Heart left ventricle (tissue), 13 donors: Measurements from ENCODE around the gene TUT1.

ENCODE experiments used
- POLR2A ChIP-seq, 2 donors: fragments of 450-650 bp; IDR thresholded peaks; one replicate each; pipeline ENCODE4 v1.6.1; 2017; ENCODE audit warnings: antibody characterized with exemption in 2 of 2, mild to moderate bottlenecking in 2 of 2, moderate library complexity in 2 of 2
- TF ChIP-seq, protein P1 (sequence below), 12 donors: fragments of 200-600 bp; sonication (generic) in 4 of 12; IDR thresholded peaks; one replicate each; pipeline versions ENCODE4 v1.5.0 to v1.8.0; 2018 to 2022; ENCODE audit warnings: antibody characterized with exemption in 12 of 12, mild to moderate bottlenecking in 5 of 12
- donor health status: ischemic (EF 13 %, LVEDD 7.1; RV severe dilation, severe dysfunction).
- donor health status: DM: no; HTN: yes; CAD: no.
- donor health status: DM: no; HTN: no; CAD: no.
- donor health status: ischemic (EF 25% LVEDD 6.9; RV normal size, moderate dysfunction).
- donor health status: ischemic (EF 25% LVEDD 5.7; RV mildly dilated, moderate dysfunction).
- donor health status: ischemic (EF 35%, LVEDD 5.7; RV mildly dilated, moderate dysfunction).
- donor health status: nonischemic (EF 11% LVEDD 7.7; RV severe dilation, severe dysfunction).
- donor health status: DM: yes; HTN: yes; CAD: no.
- donor health status: PGD.
- donor health status: ischemic (EF 29% LVEDD 5.4; RV normal size, mild dysfunction).
- donor health status: nonischemic (EF 23%, LVEDD 6.1; RV moderate dilation, normal function).

DNA sequence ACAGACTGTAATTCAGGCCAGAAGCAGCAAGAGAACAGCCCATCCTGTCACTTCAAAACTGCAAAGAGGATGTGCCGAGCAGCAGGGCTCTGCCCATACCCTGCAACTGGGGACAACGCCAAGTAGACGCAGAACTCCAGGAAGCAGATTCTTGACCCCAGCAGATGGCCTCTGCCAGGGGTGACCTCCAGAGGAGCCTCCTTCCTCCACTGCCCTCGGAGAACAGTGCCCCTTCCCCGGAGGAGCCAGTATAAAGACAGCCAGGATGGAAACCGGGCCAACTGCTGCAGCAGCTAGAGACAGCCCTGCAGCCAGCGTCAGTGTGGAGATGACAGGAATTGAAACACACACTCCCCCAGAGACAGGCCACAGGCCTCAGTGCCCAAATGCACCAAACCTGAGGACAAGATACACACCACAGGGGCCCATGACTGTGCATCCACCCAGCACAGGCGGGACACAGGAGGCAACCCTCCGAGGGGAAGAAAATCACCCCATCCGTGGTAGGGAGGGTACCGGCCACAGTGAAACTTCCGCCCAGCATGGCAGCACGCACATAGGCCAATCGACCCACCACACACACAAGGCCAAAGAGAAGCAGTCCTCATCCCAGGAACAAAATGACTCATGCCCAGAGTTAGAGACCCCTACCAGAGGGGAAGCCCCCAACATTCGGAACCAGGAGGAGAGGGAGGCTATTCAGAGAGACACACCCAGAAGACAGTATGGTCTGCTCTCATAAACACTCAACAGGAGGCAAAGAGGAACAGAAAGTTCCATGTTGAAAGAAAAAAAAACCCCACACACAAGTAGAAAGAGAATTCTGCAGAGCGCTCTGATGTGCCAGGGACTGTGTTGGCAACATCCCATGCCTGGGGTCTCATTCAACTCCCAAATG is 50.3 kb downstream of the TUT1 start:
- TF ChIP-seq, protein P1, sequence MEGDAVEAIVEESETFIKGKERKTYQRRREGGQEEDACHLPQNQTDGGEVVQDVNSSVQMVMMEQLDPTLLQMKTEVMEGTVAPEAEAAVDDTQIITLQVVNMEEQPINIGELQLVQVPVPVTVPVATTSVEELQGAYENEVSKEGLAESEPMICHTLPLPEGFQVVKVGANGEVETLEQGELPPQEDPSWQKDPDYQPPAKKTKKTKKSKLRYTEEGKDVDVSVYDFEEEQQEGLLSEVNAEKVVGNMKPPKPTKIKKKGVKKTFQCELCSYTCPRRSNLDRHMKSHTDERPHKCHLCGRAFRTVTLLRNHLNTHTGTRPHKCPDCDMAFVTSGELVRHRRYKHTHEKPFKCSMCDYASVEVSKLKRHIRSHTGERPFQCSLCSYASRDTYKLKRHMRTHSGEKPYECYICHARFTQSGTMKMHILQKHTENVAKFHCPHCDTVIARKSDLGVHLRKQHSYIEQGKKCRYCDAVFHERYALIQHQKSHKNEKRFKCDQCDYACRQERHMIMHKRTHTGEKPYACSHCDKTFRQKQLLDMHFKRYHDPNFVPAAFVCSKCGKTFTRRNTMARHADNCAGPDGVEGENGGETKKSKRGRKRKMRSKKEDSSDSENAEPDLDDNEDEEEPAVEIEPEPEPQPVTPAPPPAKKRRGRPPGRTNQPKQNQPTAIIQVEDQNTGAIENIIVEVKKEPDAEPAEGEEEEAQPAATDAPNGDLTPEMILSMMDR (IDR thresholded peaks at IDR 0.05) = no peak
- no peak for TF ChIP-seq POLR2A (IDR thresholded peaks at IDR 0.05)
